Fibroblast of peridontal ligament (primary cell): Measurements from ENCODE around the gene REEP6.
A peak's percentile ranks its signal among the peaks of the same experiment; 100 is the strongest.
"Not testable (repeated sequence)": the region's sequence is repeated elsewhere in the genome, so short reads cannot be mapped to it uniquely, and the experiment has no call there.

Experiments
- DNase-seq: peaks from one replicate; pipeline ENCODE4 v3.0.0-alpha.2; 2010; ENCODE audit errors: extremely low read depth

Gene REEP6

DNA sequence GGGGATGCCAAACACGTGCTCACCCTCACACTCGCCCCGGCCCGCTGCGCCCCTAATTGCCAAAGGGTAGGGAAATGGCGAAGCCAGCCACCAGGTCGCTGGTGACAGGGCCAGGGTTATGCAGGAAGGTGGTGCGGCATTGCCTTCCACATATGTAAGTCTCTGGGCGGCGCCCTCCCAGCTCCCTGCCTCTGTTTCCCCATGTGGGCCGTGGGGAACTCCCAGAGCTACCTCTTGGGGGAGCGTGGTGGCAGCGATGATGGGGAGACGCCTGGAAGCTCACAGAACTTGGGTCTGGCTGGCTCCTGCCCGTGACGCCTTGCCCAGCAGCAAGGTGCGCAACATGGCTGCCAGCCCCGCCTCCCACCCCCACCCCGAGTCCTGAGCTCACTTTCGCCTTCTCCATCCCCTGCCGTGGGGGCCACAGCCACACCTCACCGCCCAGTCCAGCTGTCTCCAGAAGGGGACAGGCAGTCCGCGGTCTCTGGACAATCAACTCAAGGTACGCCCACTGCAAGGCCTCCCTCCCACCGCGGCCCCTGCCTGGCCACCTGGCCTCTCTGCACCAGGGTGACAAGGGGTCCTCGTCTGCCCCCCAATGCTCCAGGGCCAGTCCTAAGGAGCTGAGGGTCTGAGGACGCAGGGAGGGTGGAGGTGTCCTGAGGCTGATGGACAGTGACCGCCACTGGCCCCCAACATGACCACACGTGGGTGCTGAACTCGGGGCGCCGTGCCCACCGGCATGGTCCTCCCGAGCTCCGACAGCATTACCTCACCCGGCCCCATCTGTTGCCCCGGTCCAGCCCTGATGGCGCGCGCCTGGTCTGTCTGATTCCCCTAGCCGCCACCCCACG is 18.5 kb upstream of the REEP6 start:
- no peak for DNase-seq

DNA sequence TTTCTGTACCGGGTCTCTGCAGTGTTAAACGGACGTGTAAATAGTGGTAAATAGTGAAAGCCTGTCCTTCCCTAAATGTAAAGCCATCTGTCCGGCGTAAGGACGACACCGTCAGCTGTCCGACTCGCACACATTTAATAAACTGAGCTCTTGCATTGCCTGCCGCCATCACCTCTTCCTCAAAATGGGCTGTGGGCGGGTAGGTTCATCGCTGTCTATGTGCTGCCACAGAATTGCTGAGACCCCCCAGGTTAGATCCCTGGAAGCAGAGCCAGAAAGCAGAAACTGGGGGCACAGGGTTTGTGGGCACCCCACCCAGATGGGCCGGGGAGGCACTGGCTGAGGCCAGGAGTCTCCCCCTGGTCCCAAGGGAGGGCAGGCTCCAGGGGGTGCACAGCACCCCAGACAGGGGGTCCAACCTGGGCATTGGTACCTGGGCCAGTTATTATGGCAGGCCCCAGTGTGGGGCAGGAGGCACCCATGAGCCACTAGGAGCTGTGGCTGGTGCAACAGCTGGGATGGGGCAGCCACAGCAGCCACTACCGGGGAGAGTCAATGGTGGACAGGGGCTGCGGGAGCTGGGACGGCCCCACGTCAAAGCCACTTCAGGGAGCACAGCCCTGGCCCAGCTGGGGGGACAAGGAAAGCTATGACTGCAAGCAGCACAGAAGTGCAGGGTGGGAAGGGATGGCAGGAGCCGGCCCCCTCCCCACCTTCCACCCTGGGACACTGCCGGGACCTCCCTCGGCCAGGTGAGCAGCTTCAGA is 17.7 kb upstream of the REEP6 start:
- DNase-seq, result no peak

DNA sequence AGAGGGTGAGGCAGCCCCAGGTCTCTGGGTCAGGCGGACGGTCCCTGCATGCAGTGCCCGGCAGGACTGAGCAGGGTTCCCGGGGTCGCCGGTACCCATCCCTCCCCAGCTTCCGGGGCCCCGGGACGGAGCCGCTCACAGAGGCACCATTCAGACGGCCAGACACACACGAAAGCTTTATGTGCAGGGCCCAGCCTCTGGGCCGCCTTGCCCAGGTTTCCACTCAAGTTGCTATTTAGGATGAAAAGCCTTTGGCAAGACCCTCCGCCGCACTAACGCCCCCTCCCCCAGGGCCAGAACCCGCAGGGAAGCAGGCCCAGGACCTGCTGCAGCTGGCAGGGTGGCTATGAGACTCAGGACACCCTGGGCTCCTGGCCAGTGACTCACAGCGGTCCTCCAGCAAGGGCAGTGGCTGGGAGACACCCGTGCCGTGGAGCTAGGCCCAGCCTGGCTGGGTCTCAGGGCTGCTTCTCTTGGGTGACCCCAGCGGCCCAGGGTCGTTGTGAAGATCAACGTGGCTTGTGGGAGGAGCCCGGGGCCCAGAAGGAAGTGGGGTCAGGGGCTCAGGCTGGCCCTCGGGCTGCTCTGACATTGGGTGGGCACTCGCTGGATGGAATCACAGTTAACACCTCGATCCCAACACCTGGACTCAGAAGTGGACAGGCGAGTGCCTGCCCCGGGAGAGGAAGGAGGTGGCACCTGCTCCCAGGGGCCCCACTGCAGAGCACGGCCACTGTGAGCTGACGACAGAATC is 16.8 kb upstream of the REEP6 start:
- no peak for DNase-seq

DNA sequence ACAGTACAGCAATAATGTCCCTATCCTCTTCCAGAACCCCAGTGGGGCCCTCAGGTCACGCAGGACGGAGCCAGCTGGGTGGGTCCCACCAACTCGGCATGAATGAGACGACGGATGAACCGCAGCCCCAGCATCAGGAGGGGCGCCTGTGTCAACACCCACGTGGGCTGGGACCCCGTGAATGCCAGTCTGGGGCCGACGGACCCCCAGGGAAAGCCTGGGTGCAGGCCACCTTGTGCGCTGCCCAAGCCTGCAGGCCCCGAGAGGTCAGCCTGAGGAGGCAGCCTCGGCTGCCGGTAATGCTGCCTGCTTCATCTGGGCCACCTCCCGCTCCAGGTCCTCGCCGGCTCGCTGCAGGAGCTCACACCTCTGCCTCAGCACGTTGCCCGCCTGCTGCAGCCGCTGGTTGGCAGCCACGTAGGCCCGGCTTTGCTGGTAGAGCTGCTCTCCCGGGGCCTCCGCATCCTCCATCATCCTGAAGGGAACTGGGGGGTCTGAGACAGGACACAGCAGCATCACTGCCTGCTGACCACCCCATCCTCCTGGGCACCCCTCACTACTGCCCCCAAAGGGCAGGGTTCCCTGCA is 16.1 kb upstream of the REEP6 start:
- no peak for DNase-seq

DNA sequence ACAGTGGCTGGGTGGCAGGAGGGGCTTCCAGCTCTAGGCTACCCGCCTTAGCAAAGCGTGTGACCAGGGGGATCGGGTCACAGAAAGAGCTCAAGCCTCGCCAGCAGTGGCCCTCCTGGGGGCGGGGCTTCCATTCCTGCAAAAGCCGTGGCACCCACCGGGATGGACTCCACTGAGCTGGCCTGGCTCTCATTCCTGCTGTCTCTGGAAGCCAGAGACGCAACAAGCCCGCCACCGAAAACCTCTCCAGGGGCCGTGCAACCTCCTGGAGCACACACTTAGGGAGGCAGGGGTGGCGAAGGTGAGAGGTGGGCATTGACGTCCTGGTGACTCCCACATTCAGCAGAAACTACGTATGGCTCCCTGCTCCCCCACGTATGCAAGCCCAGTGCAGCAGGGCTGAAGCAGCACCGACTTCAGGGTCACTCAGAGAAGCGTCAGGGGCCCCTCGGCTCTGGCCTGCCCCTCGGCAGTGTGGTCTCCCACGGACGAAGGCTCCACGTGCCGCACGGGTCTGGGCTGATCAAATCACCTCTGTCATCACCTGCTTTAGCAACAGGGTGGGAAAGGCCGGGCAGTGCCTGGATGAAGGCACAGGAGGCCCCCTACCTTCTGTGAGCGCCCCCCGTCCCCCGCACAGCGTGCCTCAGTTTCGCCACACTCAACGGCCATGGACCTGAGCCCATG is 15.1 kb upstream of the REEP6 start:
- no peak for DNase-seq

DNA sequence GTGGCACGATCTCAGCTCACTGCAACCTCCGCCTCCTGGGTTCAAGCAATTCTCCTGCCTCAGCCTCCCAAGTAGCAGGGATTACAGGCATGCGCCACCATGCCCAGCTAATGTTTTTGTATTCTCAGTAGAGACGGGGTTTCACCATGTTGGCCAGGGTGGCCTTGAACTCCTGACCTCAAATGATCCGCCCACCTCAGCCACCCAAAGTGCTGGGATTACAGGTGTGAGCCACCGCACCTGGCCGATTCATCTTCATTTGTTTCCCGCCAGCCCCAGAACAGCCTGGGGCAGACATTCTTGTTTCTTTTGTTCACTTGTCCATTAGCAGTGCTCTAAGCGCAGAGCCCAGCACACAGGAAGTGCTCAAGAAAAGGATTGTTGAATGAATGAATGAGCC is 13.9 kb upstream of the REEP6 start:
- not testable (repeated sequence) for DNase-seq

DNA sequence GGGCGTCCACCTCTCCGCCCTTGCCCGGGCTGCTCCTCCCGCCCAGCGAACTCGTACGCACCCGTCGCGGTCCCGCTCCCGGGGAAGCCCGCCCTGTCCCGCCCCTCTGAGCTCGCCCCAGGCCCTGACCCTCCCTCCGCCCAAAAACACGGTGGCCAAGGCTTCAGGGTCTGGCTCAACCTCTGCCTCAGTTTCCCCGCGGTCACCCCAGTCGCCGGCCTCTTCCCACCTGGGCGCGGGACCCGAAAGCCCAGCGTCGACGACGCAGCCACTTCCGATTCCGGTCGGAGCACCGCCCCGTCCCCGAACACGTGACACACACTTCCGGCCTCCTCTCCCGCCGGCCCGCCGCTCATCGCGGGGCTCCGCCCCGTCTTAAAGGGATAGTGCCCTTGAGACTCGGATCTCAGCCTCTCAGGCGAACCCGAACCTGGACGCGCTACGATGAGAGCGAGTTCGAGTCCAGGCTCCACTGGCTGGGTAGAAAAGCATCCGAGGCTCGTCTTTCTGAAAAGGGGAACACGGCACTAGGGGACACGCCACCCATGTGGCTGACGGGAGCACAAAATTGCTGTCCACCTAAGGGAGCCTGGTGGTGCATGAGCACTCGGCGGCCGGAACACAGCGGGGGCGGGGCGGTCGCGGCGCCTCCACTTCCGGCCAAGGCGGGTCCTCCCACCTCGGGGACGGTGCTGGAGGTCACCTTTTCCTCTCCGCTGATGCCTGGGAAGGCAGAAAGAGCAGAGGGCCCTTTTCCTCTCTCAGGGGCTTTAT is 11.9 kb upstream of the REEP6 start, which contains the start of gene C19orf25:
Gene C19orf25 (minus strand): TSS at position 282 of the 774 bp plus-strand sequence. CDS start 312 bp downstream, outside the sequence.
- peak; percentile 88 for DNase-seq

DNA sequence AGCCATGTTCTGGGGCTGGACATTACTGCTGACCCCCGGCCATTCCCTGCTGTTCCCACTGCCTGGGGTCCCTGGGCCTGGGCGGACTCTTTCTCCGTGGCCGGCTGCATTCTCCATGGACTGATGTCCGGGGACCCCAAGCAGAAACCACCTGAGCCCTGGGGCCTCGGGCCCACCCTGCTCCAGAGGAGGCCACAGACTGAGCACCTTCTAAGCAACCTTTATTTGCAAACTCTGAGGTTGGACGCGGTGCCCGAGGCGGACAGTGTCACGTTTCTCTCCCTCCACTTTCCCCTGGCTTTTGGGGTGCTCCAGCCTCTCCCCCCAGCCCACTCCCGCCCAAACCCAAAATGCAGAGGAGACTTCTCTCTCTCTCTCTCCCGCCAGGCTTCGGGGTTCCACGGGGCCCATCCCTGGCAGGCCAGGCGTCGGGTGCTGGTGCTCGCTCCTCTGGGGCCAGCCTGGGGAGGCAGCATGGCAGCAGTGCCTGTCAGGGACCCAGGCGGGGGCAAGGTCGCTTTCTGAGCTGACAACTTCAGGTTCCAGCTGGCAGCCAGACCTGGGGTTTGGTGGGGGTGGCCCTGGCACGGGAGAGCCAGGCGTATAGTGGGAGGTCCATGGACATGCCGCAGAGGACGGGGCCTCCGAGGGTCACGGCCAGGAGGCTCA is 9.6 kb upstream of the REEP6 start:
- no peak for DNase-seq

DNA sequence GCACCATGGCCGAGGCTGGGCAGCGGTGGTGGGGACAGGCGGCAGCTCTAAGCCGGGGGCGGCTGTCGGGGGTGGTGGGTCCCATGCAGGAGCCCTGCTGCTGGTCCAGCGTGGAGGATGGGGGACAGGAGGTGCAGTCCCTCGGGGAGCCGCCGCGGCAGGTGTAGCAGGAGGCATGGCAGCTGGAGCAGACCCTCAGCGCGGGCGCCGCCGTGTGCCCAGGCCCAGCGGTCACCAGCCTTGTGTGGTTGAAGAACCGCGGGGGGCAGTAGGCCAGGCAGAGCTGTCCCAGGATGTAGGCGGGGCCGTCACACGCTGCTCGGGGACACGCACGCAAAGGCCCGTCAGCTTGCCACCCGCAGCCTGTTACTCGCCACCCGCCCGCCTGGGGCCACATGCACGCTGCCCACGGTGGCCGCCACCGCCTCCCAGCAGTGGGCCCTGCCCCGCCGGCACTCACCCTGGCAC is 9.1 kb upstream of the REEP6 start:
- no peak for DNase-seq

DNA sequence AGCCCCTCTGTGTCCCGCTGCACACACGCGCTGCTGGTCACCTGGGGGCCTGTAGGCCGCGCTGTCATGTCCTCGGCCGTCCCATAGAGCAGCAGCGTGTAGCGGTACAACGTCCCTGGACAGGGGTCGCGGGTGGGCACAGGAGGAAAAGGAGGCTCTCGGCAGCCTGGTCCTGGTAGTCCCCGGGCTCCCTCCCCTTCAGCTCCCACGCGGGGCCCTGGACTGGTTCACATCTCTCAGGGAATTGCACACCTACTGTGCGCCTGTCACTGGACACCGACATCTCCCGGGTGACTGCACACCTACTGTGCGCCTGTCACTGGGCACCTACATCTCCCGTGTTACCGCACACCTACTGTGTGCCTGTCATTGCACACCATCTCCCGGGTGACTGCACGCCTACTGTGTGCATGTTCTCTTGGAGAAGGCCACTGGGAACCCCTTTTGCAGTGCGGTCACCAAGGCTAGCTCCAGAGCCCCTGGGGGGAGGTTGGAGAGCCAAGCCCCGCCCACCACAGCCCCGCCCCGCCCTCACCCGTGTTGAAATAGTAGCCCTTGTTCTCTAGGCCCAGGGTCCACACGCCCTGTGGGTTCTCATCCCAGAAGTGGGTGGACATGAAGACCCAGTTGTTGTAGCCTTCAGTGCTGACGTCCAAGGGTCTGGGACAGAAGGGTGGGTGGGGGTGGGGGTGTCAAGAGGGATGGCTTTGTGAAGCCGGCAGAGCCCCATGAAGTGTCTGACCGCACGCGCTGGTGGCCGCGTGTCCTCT is 8.4 kb upstream of the REEP6 start:
- DNase-seq, result no peak

DNA sequence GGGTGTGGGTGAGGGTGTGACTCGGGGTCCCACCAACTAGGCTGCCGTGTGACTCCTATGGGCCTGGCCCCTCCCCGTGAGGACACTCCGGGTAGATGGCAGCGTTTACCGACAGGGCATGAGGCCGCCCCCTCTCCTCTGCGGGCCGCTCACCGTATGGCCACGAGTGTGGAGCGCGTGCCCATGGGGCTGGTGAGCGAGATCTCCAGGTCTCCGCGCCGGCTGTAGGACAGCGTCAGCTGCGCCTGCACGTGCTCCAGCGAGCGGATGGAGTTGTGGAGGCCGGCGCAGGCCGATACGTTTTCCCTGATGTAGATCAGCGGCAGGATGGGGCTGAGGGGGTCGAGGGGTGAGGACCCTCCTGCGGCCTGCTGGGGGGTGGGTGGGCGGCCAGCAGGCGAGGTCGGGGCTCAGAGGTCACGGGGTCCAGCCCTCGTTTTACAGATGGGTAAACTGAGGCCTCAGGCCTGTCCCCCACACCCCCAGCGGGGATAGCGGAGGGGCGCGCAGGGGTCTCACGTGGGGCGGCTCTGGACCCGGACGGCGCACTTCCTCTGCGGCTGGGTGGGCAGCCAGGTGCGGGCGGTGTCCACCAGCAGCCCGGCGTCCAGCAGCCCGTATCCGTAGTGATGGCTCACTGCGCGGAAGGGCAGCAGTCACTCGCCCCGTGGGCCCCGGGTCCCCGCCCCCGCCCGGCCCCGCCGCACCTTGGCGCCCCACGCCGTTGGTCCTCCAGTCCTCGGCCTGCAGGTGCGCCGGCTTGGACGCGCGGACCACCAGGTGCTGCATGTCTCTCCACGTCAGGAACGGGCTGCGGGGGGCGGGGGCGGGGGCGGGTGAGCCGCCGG is 7.6 kb upstream of the REEP6 start:
- no peak for DNase-seq

DNA sequence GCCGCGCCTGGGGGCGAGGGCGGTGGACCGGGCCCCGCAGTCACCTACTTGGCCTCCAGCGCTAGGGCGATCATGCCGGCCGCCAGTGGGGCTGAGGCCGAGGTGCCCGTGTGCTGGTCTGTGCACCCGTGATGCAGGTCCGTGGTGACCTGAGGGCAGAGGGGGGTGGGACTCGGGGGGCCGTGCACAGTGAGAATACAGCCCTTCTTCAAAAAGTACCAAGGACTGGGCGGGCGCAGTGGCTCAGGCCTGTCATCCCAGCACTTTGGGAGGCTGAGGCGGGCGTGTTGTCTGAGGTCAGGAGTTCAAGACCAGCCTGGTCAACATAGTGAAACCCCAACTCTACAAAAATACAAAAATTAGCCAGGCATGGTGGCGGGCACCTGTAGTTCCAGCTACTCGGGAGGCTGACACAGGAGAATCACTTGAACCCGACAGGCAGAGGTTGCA is 7.0 kb upstream of the REEP6 start:
- DNase-seq, result no peak

DNA sequence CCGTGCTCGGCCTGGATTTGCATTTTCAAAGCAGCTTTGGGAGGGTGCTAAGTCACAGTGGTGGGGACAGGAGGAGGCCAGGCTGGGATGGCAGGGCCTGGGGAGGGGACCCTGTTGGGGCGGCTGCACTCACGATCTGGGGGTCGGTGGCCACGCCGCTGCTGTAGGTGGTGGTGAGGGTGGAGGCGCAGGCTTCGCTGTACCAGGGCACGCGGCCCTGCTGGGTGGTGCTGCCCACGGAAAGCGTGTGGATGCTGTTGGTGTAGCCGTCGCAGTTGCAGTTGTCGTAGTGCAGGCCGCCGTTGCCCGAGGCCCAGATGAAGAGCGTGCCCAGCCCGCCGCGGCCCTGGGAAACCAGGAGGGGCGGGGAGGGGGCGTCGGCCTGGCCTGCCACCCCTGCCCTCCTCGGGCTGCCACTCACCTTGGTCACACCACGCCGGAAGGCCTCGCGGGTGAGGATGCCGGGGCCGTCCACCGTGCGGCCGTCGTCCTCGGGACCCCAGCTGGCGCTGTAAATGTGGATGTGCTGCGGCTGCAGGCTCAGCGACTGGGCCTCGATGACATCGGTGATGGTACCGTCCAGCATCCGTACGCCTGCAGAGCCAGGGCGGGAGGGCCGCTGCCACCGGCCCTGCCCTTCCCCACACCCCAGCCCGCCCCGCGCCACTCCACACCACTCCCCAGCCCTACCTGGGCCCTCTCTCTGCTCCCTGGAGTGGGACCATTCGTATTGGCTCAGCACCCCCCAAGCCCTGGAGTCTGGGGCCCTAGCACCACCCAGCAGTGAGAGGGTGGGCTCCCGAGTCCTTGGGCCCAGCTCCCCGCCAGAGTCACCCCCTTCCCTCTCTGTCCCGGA is 4.0 kb upstream of the REEP6 start:
- DNase-seq, result no peak

DNA sequence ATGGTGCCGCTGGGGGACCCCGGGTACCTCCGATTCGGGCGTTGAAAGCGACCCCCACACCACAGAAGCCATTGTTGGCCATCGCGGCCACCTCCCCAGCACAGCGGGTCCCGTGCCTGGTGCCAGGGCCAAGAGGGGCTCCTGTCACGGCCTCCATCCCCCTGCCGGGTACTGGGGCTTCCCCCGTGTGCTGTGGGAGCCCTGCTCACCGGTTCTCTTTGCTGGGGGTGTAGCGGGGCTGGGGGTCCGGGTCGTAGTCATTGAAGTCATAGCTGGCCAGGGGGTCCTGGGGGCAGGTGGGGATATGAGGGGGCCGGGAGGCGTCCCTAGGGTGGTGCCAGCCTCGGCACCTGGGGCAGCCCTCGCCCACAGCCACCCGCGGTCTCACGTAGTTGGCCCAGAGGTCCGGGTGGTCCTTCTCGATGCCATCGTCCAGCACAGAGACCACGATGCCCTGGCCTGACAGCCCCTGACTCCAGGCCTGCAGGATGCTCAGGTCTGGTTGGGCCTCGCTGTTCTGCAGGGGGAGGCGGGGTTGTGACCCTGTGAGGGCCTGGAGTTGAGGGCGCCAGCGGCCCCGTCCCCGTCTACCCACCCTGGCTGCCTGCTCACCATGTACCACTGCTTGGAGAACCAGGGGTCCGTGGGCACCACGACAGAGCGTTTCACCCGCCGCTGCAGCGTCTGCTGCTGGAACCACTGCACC is 3.3 kb upstream of the REEP6 start:
- DNase-seq, result no peak

DNA sequence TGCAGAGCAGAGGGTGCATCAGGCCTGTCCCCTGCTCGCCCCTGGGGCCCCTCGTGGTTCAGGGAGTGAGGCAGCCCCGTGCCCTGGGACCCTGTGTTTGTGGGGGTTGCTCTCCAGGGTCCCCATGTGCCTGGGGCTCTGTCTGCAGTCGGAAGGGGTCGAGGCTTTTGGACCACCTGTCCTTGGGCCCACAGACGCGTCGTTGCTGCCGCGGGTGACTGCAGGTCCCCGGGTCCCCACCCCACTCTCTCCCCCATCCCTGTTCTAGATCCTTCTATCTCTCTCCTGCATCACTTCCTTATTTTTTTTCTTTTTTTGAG is 2.7 kb upstream of the REEP6 start:
- no peak for DNase-seq

DNA sequence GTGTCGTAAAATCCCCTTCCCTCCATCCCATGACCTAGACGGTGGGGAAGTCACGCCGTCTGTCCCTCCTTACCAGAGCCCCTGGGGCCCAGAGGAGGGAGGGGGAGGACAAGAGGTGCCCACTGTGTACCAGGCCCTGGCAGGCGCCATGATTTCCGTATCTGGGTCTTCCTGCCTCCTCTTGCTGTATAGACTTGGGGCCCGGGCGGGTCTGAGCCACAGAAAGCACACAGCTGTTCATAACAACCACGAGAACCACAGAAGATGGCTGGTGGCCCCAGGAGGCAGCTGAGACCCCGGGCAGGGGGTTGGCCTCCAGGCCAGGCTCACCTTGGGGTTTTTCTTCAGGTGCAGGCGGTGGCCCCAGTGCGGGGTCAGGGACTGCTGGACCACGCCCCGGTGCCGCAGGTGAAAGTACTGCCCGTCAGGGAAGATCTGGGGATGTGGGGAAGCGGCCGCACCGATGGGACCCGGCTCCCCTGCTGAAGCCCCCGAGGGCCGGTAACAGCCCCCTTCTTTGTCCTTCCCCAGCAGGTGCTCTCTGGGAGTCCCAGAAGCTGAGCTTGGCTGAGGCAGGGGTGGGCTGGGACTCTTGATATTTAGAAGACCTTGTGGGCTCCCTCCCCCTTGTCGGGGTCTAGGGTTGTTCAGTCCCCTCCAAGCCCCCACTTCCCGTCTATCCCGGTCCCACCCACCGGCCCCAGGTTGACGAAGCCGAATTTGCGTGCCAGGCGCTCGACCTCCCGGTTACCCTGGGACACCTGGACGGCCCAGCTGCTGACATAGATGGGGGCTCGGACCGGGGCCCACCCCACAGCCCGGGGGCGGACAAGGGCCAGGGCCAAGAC is 1.3 kb upstream of the REEP6 start:
- no peak for DNase-seq
